Measurements from ENCODE around the gene PTPRM.

The PTPRM gene

GRCh38 chr18:7647500-7647899, 80.4 kb downstream of the PTPRM start:
- no peaks in the 10 kb centered on the region for H3F3A ChIP-seq (ENCODE audit: control insufficient read depth, insufficient read depth)
- no peaks in the 10 kb centered on the region for H3K9me3 ChIP-seq (ENCODE audit: control insufficient read depth, insufficient read depth, low read length)
- H4K20me1 ChIP-seq (ENCODE audit: control insufficient read depth, insufficient read depth, low read depth, low read length) = no peaks in the 10 kb centered on the region
- H3K27ac ChIP-seq (ENCODE audit: low read depth, low read length) = no peak overlapping the region
- TF ChIP-seq CTCF (IDR thresholded peaks at IDR 0.05; ENCODE audit: low read depth, low read length, poor library complexity, severe bottlenecking) (no peak), EZH2phosphoT487 (IDR thresholded peaks at IDR 0.05; ENCODE audit: borderline replicate concordance, low read length) (no peak)
- H3K4me1 ChIP-seq (ENCODE audit: control insufficient read depth, low read length) = no peaks in the 10 kb centered on the region
- H3K4me2 ChIP-seq (ENCODE audit: low read length) = no peak overlapping the region
- H3K4me3 ChIP-seq (ENCODE audit: low read length) = no peak overlapping the region
- H3K27me3 ChIP-seq (ENCODE audit: control insufficient read depth, low read length) = no peaks in the 10 kb centered on the region
- H3K36me3 ChIP-seq (ENCODE audit: control insufficient read depth, low read length) = no peaks in the 10 kb centered on the region
- no peaks in the 10 kb centered on the region for H3K9me2 ChIP-seq (replicated peaks; ENCODE audit: control insufficient read depth, low read length)
- no peaks in the 10 kb centered on the region for H3K79me2 ChIP-seq (ENCODE audit: control insufficient read depth, low read length)

GRCh38 chr18:7657050-7657449, 89.9 kb downstream of the PTPRM start:
- no peak for TF ChIP-seq CTCF (IDR thresholded peaks at IDR 0.05; ENCODE audit: low read depth, low read length, poor library complexity, severe bottlenecking)
- no peak for TF ChIP-seq EZH2phosphoT487 (IDR thresholded peaks at IDR 0.05; ENCODE audit: borderline replicate concordance, low read length)
- Histone ChIP-seq H3K9me3 (ENCODE audit: control insufficient read depth, insufficient read depth, low read length) (no peaks in the 10 kb centered on the region), H3K4me2 (ENCODE audit: low read length) (no peak overlapping the region)

DNA sequence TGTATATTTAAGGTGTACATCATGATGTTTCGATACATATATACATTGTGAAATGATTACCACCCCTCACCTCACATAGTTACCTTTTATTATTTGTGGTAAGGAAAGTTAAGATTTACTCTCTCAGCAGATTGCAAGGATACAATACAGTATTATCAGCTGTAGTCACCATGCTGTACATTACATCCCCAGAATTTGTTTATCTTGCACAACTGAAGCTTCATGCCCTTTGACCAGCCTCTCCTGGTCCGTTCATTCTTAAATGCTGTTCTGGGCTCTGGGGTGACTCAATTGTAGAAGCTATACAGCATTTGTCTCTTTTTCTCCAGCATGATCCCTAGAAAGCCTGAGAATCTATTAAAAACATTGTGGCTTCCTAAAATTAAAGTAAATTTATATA, 90.8 kb downstream of the PTPRM start:
- H3K9me3 ChIP-seq (ENCODE audit: control insufficient read depth, insufficient read depth, low read length) = no peaks in the 10 kb centered on the region
- no peak overlapping the region for H3K4me3 ChIP-seq (ENCODE audit: low read length)
- H3K27me3 ChIP-seq (ENCODE audit: control insufficient read depth, low read length) = no peaks in the 10 kb centered on the region
- H4K20me1 ChIP-seq (ENCODE audit: control insufficient read depth, insufficient read depth, low read depth, low read length) = no peaks in the 10 kb centered on the region
- no peaks in the 10 kb centered on the region for H3K4me1 ChIP-seq (ENCODE audit: control insufficient read depth, low read length)
- no peaks in the 10 kb centered on the region for H3K9me2 ChIP-seq (replicated peaks; ENCODE audit: control insufficient read depth, low read length)
- TF ChIP-seq CTCF (IDR thresholded peaks at IDR 0.05; ENCODE audit: low read depth, low read length, poor library complexity, severe bottlenecking) (no peak), EZH2phosphoT487 (IDR thresholded peaks at IDR 0.05; ENCODE audit: borderline replicate concordance, low read length) (no peak)
- H3F3A ChIP-seq (ENCODE audit: control insufficient read depth, insufficient read depth) = no peaks in the 10 kb centered on the region
- no peak overlapping the region for H3K4me2 ChIP-seq (ENCODE audit: low read length)
- no peaks in the 10 kb centered on the region for H3K79me2 ChIP-seq (ENCODE audit: control insufficient read depth, low read length)
- H3K27ac ChIP-seq (ENCODE audit: low read depth, low read length) = no peak overlapping the region
- H3K36me3 ChIP-seq (ENCODE audit: control insufficient read depth, low read length) = no peaks in the 10 kb centered on the region

More at GRCh38 chr18:7657050-7657449, 89.9 kb downstream of the PTPRM start:
- Histone ChIP-seq H3K27ac (ENCODE audit: low read depth, low read length) (no peak overlapping the region), H4K20me1 (ENCODE audit: control insufficient read depth, insufficient read depth, low read depth, low read length) (no peaks in the 10 kb centered on the region), H3K9me2 (replicated peaks; ENCODE audit: control insufficient read depth, low read length) (no peaks in the 10 kb centered on the region), H3K27me3 (ENCODE audit: control insufficient read depth, low read length) (no peaks in the 10 kb centered on the region), H3K4me3 (ENCODE audit: low read length) (no peak overlapping the region), H3F3A (ENCODE audit: control insufficient read depth, insufficient read depth) (no peaks in the 10 kb centered on the region), H3K36me3 (ENCODE audit: control insufficient read depth, low read length) (no peaks in the 10 kb centered on the region), H3K4me1 (ENCODE audit: control insufficient read depth, low read length) (no peaks in the 10 kb centered on the region), H3K79me2 (ENCODE audit: control insufficient read depth, low read length) (no peaks in the 10 kb centered on the region)

DNA sequence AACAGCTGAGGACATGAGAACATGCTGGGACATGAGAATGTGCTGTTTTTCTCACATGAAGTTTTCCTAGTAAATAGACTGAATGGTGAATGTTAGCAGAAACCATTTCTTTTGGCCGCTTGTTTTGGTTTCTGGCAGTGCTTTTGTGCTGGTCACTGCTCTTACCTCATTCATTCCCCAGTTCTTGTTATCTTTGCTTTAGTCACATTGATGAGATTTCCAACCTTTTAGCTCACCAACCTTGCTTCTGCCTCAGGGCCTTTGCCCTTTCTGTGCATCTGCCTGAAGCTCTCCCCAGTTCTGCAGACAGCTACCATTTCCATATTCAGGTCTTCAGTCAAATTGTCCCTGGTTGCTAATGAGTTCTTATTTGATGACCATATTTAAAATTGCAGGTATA, 91.6 kb downstream of the PTPRM start:
- TF ChIP-seq EZH2phosphoT487 (IDR thresholded peaks at IDR 0.05; ENCODE audit: borderline replicate concordance, low read length) = no peak
- TF ChIP-seq CTCF (IDR thresholded peaks at IDR 0.05; ENCODE audit: low read depth, low read length, poor library complexity, severe bottlenecking) = no peak
- no peaks in the 10 kb centered on the region for H3K36me3 ChIP-seq (ENCODE audit: control insufficient read depth, low read length)
- H3K4me3 ChIP-seq (ENCODE audit: low read length) = no peak overlapping the region
- no peaks in the 10 kb centered on the region for H3K9me3 ChIP-seq (ENCODE audit: control insufficient read depth, insufficient read depth, low read length)
- H4K20me1 ChIP-seq (ENCODE audit: control insufficient read depth, insufficient read depth, low read depth, low read length) = no peaks in the 10 kb centered on the region
- H3K27ac ChIP-seq (ENCODE audit: low read depth, low read length) = no peak overlapping the region
- no peaks in the 10 kb centered on the region for H3K9me2 ChIP-seq (replicated peaks; ENCODE audit: control insufficient read depth, low read length)
- no peaks in the 10 kb centered on the region for H3K79me2 ChIP-seq (ENCODE audit: control insufficient read depth, low read length)
- no peaks in the 10 kb centered on the region for H3K4me1 ChIP-seq (ENCODE audit: control insufficient read depth, low read length)
- H3K4me2 ChIP-seq (ENCODE audit: low read length) = no peak overlapping the region
- no peaks in the 10 kb centered on the region for H3K27me3 ChIP-seq (ENCODE audit: control insufficient read depth, low read length)
- H3F3A ChIP-seq (ENCODE audit: control insufficient read depth, insufficient read depth) = no peaks in the 10 kb centered on the region
